NCI-H510A treated with DMSO at 0.1 percent for 48 hours (cell line): ENCODE measurements around the gene CSNK2B.
A peak's percentile ranks its signal among the peaks of the same experiment; 100 is the strongest.

Source experiments
- DNase-seq: peaks from one replicate; lab custom pipeline; 2025; lab: John Stamatoyannopoulos, UW

The CSNK2B gene

DNA sequence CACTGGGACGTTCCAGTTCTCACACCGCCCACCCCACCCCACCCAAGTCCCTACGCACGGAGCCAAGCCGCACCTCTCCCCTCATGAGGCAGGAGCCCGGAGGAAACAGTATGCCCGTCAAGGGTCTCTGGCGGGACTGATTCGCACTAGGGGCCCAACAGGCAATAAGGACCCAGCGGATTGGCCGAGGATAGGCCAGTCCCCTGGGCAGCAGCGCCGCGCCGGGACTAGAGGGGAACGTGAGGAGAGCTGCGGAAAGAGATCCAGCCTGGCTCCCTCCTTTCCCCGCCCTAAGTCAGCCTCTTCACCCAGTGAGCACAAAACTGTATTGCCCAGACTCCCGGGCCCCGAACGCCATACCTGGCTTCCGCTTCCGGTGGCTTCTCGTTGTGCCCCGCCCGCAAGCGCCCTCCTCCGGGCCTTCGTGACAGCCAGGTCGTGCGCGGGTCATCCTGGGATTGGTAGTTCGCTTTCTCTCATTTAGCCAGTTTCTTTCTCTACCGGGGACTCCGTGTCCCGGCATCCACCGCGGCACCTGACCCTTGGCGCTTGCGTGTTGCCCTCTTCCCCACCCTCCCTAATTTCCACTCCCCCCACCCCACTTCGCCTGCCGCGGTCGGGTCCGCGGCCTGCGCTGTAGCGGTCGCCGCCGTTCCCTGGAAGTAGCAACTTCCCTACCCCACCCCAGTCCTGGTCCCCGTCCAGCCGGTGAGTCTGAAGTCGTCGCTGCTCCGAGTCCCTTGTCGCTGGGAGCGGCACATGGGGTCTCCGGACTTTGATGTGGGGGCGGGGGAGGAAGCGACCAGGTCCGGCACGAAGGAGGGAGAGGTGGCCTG lies at the start of gene CSNK2B:
Gene CSNK2B (plus strand): TSS at position 580 of the 836 bp plus-strand sequence. CDS start 752 bp downstream, outside the sequence.
- peak; percentile 97 for DNase-seq

DNA sequence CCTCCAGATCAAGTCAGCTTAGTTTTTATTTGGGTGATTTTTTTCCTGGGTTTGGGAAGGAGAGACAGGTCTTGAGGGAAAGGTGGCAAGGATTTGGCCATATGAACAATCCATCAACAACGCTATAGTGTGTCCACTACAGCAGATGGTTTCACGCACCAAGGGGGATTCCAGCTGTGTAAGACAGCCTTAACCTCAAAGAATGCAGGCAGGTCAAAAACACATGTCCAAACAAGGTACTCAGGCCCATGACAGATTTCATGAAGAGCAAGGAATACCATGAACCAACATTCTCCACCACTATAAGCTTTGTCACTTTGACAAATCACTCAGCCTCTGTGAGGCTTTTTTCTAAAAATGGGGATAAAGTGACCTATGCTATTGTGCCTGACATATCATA lies 48.9 kb upstream of the CSNK2B start:
- DNase-seq: no peak

DNA sequence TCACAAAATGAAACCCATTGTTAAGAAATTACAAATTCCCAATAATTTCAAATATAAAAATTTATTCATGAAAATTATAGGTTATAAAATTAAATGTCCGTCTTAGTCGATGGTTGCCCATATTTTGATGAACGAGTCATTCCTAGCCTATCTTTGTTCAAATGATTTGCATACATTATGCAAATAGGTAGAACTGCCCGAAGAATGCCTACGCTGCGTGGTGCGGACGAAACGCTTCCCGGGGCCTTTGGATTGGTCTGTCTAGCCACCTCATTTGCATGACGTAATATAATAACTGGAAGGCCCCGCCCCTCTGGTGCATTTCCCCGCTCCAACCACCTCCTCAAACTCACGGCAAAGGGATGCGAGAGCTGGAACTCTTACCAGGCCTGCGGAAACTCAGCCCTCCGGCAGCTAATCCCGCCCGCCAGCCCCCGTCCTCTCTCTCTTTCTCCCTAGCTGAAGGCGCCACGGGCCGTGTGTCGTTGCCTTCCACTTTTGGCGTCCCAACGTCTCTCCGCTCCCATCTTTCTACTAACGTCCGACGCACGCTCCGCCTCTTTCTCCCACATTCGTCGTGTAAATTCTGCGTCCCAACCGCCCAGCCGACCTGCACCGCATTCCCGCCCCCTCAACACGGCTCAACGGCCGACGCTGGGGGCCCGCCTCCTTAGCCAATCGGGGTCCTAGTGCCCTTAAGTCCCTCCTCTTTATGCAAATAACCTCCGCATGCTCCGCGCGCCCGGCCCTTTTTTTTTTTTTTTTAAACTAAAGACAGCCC lies 45.9 kb upstream of the CSNK2B start:
- DNase-seq: peak; percentile 99

DNA sequence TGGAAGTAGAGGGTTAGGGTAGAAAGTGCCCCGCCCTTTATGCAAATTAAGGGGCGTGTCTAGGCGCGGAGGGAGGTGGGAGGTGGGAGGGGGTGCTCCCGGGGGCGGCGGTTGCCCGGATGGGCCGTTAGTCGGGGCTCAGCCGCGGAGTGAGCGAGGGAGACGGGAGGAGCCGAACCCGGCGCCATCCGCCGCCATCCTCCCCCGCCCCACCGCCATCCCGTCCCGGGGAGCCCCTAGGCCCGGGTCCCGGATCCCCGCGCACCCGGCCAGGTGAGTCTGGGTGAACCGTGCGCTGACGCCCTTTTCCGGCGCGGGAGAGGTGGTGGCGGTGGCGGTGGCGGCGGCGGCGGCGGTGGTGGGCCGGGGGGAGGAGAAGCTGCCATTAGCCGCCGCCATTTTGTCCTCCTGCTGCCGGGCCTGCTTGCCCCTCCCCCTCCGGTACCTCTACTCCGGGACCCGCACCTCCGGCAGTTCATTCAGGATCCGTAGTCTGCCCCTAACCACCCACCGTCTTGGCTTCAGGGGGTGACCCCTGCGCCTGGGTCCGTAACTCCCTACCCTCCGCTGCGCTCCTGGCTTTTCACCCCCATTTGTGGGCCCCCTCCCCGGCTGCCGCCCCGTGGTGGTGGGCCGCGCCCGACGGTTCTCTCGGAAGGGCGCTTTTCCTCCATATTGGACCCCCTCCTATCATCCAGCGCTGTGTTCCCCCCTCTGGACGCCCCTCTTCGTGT lies 45.1 kb upstream of the CSNK2B start, which contains the start of gene PRRC2A:
Gene PRRC2A (plus strand): TSS at position 130 of the 734 bp plus-strand sequence. CDS start 2,075 bp downstream, outside the sequence.
- peak; percentile 87 for DNase-seq

DNA sequence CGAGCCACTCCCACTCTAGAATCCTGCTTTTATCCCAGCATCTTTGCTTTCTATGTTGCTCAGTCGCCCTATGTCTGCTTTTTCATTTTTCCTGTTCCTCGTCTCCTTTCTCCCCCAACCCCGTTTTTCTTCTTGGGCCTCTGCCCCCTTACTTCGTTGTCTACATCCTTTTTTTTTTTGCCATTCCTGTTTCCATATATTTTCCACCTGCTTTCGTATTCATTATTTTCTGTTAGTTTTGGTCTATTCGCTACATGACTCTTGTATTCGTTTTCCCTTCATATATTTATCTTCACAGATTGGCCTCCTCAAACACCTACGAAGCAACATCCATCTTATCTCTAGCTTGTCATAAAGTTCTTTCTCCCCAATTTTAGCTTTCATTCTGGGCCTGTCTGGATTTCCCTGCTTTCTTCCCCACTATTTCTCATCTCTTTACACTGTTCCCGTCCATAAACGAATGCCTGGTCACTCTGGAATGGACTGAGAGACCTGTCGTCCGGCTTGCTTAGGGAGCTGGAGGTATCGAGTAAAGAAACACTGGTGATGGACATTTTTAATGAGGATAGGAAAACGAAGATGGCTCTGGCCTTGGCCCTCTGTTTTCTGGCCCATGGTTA lies 44.5 kb upstream of the CSNK2B start:
- no peak for DNase-seq

DNA sequence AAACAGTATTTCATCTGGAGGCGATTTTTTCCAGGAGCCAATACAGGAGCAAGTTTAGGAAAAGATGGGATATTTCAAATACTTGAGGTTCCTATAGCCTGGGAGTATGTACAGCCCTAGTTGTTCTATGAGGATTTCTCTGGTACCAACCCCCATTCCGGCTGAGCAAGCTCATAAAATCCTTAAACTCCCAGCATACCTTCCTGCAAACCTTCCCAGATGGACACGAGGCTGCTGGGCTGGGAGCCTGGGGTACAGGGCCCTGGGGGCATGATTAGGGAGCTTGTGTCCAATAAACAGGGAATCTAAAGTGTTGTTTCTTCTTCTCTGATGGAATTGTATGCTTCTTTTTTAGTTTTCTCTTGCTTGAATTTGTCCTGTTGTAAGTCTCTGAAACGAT lies 43.9 kb upstream of the CSNK2B start:
- no peak for DNase-seq

DNA sequence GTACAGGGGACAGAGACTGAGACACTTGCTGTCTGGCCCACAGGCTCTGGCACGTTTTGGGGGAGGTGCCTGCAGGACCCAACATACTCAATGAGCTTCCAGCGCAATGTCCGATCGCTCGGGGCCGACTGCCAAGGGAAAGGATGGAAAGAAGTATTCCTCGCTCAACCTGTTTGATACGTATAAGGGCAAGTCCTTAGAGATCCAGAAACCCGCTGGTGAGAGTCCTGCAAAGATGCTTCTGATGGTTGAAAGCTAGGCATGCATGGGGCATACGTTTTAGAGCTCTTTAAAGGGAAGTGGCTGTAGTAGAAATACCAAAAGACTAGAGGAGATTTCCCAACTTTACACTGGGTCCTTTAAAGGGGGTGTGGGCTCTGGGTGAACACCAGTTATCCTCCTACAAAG lies 43.2 kb upstream of the CSNK2B start:
- no peak for DNase-seq

DNA sequence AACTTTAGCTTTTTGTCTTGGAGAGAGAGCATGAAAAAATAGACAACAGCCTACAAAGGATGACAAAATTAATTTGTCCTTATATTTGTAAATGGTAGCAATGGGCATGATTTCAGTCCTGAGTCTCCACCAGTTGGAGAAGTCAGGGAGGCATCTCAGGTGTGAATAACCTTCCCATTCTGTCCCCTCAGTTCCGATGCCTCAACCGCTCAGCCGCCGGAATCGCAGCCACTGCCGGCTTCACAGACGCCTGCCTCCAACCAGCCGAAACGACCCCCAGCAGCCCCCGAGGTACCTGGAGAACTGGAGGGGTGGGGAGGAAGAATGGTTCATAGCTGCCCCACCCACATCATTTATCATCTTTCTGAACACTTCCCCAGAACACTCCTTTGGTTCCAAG lies 41.8 kb upstream of the CSNK2B start:
- DNase-seq: no peak

DNA sequence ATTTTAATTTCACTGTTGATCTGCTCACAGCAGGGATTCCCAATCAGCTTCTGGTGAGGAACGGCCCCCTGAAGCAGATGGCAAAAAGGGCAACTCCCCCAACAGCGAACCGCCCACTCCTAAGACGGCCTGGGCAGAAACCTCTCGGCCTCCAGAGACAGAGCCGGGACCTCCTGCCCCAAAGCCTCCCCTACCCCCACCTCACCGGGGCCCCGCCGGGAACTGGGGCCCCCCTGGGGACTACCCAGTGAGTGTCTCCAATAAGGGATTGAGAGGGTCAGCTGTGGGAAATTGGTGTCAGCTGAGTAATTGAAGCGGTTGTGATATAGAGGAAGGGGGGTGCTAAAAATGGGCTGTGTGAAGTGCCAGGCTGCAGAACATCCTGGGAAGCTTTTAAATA lies 38.9 kb upstream of the CSNK2B start:
- DNase-seq: no peak

DNA sequence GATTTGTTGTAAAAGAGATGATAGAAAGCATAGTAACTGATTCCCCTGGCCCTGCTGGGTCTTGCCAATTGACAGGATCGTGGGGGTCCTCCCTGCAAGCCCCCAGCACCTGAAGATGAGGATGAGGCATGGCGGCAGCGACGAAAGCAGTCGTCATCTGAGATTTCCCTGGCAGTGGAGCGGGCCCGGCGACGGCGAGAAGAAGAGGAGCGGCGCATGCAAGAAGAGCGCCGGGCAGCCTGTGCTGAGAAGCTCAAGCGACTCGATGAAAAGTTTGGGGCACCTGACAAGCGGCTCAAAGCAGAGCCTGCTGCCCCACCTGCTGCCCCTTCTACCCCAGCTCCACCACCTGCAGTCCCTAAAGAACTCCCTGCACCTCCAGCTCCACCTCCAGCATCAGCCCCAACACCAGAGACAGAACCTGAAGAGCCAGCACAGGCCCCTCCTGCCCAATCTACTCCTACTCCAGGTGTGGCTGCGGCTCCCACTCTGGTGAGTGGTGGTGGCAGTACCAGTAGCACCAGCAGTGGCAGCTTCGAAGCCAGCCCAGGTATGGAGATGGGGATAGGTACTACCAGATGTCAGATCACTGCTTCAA lies 38.1 kb upstream of the CSNK2B start:
- no peak for DNase-seq

DNA sequence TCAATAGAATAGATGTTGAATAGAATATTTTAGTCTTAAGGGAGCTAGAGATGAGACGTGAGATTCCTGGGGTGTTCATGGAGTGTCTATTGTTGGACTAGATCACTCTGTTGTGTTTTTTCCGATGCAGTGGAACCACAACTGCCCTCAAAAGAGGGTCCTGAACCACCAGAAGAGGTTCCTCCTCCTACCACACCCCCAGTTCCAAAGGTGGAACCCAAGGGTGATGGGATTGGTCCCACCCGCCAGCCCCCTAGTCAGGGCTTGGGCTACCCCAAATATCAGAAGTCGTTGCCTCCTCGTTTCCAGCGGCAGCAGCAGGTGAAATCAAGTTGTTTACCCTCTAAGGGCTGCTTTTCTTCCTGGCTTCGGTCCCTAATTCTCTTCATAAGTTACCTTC lies 36.9 kb upstream of the CSNK2B start:
- no peak for DNase-seq

DNA sequence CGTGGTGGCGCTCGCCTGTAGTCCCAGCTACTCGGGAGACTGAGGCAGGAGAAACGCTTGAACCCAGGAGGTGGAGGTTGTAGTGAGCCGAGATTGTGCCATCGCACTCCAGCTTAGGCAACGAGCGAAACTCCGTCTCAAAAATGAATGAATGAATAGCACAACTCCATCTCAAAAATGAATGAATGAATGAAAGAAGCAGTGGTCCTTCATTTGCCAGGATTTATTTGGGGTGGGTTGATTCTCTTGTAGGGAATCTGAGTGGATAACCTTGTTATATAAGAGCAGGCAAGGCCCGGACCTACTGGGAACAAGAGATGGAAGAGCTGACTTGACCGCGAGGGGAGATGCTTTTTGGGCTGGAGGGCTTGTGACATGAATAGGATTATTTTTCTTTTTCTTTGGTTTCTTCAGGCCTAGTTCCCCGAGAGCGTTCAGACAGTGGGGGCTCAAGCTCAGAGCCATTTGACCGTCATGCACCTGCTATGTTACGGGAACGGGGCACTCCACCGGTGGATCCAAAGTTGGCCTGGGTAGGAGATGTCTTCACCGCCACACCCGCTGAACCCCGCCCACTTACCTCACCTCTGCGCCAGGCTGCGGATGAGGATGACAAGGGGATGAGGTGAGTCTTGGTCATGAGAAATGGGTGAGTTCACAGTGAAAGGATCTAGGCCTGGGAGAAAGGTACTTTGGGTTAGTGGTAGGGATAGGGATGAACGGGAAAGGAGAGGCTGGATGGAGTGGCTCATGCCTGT lies 35.5 kb upstream of the CSNK2B start:
- DNase-seq: no peak

DNA sequence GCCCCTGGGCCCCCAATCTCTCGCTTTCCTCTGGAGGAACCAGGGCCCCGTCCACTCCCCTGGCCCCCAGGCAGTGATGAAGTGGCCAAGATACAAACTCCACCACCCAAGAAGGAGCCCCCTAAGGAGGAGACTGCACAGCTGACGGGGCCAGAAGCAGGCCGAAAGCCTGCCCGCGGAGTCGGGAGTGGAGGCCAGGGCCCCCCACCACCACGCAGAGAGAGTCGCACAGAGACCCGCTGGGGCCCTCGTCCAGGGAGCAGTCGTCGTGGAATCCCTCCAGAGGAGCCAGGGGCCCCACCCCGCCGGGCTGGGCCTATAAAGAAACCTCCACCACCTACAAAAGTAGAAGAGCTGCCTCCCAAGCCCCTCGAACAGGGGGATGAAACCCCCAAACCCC lies 34.7 kb upstream of the CSNK2B start:
- no peak for DNase-seq

DNA sequence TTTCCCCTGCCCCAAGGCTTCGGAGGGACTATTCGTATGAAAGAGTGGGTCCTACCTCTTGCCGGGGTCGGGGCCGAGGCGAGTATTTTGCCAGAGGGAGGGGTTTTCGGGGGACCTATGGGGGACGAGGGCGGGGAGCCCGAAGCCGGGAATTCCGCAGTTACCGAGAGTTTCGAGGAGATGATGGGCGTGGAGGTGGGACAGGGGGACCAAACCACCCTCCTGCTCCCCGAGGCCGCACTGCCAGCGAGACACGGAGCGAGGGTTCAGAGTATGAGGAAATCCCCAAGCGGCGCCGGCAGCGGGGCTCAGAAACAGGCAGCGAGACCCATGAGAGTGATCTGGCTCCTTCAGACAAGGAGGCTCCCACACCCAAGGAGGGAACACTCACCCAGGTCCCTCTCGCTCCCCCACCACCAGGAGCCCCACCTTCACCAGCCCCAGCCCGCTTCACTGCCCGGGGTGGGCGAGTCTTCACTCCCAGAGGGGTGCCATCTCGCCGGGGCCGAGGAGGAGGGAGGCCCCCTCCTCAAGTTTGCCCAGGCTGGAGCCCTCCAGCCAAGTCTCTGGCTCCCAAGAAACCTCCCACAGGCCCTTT lies 34.1 kb upstream of the CSNK2B start:
- DNase-seq: no peak

DNA sequence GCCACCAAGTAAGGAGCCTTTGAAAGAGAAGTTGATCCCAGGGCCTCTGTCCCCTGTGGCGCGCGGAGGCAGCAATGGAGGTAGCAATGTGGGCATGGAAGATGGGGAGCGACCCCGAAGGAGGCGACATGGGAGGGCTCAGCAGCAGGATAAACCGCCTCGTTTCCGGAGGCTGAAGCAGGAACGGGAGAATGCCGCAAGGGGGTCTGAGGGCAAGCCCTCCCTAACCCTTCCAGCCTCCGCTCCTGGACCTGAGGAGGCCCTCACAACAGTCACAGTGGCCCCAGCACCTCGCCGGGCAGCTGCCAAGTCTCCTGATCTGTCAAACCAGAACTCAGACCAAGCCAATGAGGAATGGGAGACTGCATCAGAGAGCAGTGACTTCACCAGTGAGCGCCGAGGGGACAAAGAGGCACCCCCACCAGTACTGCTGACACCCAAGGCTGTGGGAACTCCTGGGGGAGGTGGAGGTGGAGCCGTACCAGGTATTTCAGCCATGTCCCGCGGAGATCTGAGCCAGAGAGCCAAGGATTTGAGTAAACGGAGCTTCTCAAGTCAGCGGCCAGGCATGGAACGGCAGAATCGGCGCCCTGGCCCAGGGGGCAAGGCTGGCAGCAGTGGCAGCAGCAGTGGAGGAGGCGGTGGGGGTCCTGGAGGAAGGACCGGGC lies 33.5 kb upstream of the CSNK2B start:
- no peak for DNase-seq

DNA sequence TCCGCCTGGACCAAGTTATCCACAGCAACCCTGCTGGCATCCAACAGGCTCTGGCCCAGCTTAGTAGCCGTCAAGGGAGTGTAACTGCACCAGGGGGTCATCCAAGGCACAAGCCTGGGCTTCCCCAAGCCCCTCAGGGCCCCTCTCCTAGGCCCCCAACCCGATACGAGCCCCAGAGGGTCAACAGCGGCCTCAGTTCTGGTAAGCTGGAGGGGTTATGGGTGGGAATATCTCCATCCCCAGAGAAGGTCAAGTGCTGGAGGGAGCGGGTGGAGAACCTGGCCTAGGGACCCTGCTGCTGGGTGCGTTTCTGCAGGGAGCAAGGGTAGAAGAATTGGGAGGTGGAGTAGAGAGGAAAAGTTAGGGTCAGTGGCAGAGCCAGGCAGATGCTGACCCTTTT lies 32.4 kb upstream of the CSNK2B start:
- no peak for DNase-seq

DNA sequence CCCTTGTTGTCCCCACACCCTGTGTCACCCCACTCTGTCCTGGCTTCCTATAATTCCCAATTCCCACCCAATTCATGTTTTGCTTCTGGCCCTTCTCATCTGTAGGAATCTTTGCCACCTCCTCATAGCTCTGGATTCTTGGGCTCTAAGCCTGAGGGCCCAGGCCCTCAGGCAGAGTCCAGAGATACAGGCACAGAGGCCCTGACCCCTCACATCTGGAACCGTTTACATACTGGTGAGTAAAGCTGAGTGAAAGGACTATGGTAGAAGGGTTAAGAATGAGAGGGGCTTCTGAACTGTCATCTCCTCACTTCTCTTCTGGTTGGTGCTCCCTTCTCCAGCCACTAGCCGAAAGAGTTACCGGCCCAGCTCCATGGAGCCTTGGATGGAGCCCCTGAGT lies 31.7 kb upstream of the CSNK2B start:
- DNase-seq: no peak

DNA sequence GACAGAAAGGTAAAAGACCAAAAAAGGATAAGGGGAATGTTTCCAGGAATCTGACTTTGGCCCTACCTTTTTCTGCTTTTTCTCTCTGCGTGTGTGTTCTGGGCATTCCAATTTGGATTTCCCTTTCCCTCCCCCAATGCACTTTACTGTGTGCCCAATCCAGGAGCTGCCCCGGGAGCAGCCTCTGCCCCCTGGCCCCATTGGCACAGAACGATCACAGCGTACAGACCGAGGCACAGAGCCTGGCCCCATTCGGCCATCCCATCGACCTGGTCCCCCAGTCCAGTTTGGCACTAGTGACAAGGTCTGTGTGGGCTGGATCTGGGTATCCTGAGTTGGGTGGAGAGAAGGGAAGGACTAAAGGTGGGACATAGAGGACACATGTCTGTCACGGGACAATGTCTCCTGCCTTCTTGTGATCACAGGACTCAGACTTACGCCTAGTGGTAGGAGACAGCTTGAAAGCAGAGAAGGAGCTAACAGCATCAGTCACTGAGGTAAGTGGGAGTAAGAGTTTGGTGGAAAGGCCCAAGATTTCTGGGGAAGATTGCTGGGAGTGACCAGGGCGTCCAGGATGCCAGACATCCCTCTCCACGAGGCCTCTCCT lies 30.8 kb upstream of the CSNK2B start:
- DNase-seq: no peak
